HG02885 (cell line): ENCODE data around the gene ATF7.
"Not testable (repeated sequence)": the region's sequence is repeated elsewhere in the genome, so short reads cannot be mapped to it uniquely, and the experiment has no call there.

Experiments used
- ATAC-seq: cut with Tn5 transposase; IDR thresholded peaks from one replicate; pipeline ENCODE4 v1.9.1; 2021; ENCODE audit warnings: mild to moderate bottlenecking; ENCODE audit not compliant: unreplicated experiment, poor library complexity

ATF7 gene

DNA sequence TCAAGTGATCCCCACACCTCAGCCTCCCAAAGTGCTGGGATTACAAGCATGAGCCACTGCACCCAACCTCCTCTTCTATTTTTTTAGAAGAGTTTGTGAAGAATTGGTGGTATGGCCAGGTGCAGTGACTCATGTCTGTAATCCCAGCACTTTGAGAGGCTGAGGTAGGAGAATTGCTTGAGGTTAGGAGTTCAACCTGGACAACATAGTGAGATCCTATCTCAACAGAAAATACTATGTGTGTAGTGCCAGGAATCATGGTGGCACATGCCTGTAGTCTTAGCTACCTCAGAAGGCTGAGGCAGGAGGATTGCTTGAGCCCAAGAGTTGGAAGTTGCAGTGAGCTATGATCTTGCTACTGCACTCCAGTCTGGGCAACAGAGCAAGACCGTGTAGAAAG lies 5.5 kb upstream of the ATF7 start:
- no peak for ATAC-seq

DNA sequence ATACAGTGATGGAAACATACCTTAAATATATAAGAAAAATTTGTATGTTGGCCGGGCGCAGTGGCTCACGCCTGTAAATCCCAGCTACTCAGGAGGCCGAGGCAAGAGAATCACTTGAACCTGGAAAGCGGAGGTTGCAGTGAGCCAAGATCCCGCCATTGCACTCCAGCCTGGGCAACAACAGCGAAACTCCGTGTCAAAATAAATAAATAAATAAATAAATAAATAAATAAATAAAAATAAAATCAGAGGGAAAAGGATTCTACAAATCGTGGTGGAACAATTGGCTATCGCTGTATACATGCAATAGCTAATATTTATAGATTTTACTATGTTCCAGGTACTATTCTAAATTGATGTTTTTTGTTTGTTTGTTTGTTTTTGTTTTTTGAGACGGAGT lies 1.7 kb upstream of the ATF7 start:
- ATAC-seq, result no peak

DNA sequence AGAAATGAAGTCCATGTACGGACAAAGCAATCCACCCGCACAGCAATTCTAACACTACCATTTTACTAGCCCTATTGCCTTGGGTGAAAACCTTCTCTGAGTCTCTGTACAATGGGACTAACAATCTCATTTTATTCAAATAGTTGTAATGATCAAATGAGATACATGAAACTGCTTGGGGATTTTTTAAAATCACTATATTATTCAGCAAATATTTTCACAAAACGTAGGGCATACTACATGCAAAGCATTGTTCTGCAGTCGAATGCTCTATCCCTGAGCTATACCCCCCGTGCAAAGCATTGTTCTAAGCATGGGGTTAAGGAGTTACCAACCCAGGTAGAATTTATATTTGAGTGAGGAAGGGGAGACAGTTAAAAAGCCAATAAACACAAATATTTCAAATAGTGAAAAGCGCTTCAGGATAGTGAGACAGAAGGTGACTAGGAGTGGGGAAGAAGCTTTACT lies 554 bp upstream of the ATF7 start:
- ATAC-seq, result no peak

- ATAC-seq, result no peak
These were observed 723 bp downstream of the ATF7 start for GRCh38 chr12:53625373-53625945.

DNA sequence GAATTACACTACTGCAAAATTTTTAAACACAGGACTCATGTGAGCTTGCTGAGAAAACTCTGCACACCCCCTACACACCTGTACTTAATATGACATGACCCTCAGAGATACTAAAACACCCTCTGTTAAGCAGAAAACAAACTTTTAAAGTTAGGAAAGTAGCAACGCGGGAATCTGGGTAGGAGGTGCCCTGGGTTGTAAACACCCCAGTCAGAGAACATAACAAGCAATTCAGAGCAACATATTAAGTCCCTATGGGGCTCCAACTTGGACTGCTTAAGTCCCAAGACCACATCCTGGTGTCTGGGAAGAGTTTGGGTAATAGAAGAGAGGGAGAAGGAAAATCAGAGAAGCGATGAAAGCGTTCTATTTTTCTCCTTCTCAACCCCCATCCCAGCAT lies 1.2 kb downstream of the ATF7 start:
- ATAC-seq, result no peak

- ATAC-seq, result no peak
These were observed 1.7 kb downstream of the ATF7 start for GRCh38 chr12:53624458-53624857.

DNA sequence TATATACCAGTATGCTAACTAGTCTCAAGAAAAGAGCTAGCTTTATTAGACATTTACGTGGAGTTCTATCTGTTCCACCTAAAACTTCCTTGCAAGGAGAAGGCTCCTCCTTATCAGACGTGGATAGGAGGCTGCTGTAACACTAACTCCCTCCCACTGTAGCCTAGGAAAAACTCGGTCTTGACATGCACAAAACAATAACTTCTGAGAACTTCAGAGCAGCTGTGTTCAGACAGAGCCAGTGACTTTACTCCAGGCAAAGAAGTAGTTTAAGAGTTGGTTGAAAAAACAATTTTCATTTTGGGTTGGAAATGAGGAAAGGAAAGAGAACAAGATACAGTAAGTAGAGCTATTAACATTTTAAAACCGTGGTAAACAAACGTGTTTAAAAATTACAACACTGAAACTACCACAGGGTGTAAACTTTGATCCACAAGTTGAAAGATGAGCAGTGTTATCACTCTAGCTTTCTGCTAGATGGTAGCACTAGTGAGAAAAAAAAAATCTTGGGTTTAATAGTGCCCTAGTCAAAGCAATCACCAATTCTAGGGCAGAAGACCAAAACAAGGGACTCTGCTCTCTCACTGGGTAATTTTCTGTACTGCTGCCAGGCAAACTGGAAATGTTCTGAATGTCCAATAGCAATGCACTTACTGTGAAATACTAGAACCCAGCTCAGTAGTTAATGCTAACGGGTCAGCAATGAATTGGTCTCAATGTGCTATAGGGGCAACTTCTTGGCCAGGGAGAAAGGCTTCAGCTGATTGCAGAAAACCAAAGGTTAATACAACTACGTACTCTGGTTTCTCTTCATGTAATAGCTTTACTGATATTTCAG lies 2.4 kb downstream of the ATF7 start:
- ATAC-seq, result no peak

DNA sequence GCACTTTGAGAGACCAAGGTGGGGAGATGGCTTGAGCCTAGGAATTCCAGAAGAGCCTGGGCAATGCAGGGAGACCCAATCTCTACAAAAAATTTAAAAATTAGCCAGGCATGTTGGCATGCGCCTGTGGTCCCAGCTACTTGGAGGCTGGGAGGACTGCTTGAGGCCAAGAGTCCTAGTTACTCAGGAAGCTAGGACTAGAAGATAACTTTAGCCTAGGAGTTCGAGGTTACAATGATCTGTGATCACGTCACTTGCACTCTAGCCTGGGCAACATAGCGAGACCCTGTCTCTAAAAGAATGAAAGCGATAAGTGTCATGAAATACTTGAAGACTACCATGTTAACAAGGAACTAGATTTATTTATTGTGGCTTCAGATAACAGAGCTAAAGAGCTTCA lies 3.5 kb downstream of the ATF7 start:
- no peak for ATAC-seq

DNA sequence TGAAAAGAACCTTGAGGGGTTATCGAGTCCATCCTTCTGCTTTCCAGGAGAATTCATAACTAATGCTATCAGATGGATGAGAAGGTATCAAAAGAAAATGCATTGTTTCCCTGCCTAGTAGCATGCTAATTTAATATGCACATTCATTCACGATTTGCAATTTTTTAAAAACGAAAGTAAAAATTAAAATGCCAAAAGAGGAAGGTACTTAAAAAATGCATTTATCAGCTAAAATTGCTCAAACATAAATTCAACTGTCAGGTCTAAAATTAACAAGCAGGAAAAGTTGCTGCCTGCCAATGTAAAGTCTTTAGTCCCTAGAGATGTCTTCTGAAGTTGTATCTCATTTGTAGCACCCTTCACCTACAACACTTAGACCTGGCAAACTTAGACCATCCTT lies 7.9 kb downstream of the ATF7 start:
- no peak for ATAC-seq

GRCh38 chr12:53617700-53618099 lies 8.5 kb downstream of the ATF7 start:
- ATAC-seq, result no peak

DNA sequence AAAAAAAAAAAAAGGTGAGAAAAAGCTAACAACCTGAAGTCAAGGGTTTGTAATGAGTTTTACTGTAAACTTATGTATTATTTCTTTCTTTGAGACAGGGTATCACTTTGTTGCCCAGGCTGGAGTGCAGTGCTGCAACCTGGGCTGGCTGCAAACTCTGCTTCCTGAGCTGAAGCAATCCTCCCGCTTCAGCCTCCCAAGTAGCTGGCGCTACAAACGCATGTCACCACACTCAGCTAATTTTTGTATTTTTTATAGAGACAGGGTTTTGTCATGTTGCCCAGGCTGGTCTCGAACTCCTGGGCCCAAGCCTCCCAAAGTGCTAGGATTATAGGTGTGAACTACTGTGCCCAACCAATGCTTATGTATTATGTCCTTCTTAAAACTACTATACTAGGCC lies 9.2 kb downstream of the ATF7 start:
- ATAC-seq, result no peak

GRCh38 chr12:53613821-53614220 lies 12.4 kb downstream of the ATF7 start:
- no peak for ATAC-seq

DNA sequence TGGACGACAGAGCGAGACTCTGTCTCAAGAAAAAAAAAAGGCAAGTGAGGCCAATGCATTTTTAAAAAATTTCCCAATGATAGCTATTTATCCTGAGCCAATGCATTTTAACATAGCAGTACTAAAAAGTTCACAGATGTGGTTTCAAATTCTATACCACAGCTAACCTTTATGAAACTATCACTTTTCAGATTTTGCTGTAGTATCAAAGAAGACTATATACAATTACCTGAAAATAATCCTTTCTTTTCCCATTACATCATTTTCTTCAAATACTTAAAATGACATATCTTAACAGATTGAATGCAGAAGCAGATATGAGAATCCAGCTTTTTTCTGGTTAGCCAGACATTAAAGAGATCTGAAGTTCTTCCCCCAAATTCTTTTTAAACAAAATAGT lies 13.2 kb downstream of the ATF7 start:
- ATAC-seq, result no peak

- no peak for ATAC-seq
These were observed 14.9 kb downstream of the ATF7 start for GRCh38 chr12:53611304-53611703.

DNA sequence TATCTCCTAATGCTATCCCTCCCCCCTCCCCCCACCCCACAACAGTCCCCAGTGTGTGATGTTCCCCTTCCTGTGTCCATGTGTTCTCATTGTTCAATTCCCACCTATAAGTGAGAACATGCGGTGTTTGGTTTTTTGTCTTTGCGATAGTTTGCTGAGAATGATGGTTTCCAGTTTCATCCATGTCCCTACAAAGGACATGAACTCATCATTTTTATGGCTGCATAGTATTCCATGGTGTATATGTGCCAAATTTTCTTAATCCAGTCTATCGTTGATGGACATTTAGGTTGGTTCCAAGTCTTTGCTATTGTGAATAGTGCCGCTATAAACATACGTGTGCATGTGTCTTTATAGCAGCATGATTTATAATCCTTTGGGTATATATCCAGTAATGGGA lies 19.5 kb downstream of the ATF7 start:
- not testable (repeated sequence) for ATAC-seq

GRCh38 chr12:53604581-53604980 lies 21.6 kb downstream of the ATF7 start:
- ATAC-seq, result no peak

GRCh38 chr12:53603804-53604203 lies 22.4 kb downstream of the ATF7 start:
- ATAC-seq, result no peak

- ATAC-seq, result no peak
These were observed 23.0 kb downstream of the ATF7 start for GRCh38 chr12:53603196-53603595.

DNA sequence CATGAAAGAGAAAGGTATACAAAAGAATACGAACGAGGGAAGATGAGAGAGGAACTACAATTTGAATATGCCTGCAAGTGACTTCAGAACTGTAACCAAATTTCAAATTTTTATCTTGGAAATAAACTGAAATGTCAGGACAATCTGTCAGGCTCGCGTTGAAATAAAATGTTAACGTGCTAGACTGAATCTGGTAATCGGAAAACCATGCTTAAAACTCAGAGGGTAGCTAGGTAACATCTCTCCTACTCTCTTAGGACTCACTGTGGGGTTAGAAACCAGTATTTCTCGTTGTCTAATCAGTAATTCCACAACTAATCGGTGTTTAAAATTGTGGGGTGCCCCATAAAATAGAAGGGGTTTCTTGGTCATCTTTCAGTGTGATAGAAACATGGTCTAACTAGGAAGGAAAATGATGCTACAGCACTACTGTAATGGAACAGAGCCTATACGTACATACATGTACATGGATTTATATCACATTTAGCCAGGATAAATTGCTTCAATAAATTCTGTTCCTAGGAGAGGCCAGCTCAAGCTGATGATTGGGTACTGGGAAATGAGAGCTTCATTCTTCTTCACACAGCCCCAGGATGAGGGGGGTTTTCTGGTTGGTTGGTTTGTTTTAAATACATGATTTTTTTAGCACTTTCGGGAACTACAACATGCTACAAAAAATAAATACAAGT lies 23.9 kb downstream of the ATF7 start:
- no peak for ATAC-seq

DNA sequence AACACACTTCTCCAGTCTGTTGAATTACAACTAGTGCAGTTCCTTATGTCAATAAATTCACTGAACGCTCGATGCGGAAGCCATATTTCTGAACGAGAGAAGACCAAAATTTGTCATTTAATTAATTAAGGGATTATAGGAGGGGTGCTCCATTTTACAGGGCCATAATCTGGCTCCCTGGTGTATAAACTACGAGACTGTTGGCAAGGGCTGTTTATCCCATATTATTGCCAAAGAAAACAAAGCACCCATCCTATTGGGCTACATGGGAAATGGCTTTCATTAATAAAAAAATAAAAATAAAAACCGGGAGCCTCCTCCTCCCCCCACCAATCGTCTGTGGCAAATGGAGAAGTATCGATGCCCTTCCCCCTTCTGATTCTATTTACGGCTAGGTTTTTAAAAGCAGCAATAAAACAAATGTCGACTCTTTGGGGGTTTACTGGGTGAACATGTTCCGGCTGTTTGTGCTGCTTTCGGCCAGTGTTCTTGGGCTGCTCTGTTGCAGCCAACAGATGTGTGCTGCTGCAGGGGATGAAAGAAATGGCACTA lies 24.8 kb downstream of the ATF7 start:
- no peak for ATAC-seq
